ENCODE results near the gene GREB1L. TPM values are rescaled to one million over a fixed set of nuclear protein-coding genes. Genes with fewer than 3 reads are reported as not detected.

GREB1L gene
- polyA plus RNA-seq, 1 experiment, result 0.01 TPM

- no peak overlapping the region for H3K4me3 ChIP-seq (ENCODE audit: low read depth, low read length)
Measured at GRCh38 chr18:21454725-21455124, 212.7 kb downstream of the GREB1L start.

GRCh38 chr18:21456428-21457178, 214.6 kb downstream of the GREB1L start:
- H3K4me3 ChIP-seq (ENCODE audit: low read depth, low read length), result no peak overlapping the region
- H3K27ac ChIP-seq (ENCODE audit: low read depth, low read length), result no peak overlapping the region
- no peak for TF ChIP-seq CTCF (IDR thresholded peaks at IDR 0.05; ENCODE audit: low read depth, low read length)
- ChIA-PET CTCF (interaction anchor here (1.0 to 1.5 kb wide), 2 partner anchors 10 to 265 kb away, joined by 3 read pairs; no protein-coding TSS in a partner anchor), POLR2A (interaction anchor here (0.7 kb wide), 1 partner anchor 9 kb away, joined by 3 read pairs; no protein-coding TSS in a partner anchor)
- no peaks in the 10 kb centered on the region for H3K9me3 ChIP-seq (ENCODE audit: control insufficient read depth, insufficient read depth, low read length)
- peaks cover 10% of the 10 kb centered on the region for H3K27me3 ChIP-seq (ENCODE audit: control insufficient read depth, insufficient read depth, low read length)
- DNase-seq (ENCODE audit: low read depth, low spot score), result no peak

More at GRCh38 chr18:21454725-21455124, 212.7 kb downstream of the GREB1L start:
- no peak for DNase-seq (ENCODE audit: low read depth, low spot score)
- H3K9me3 ChIP-seq (ENCODE audit: control insufficient read depth, insufficient read depth, low read length), result no peaks in the 10 kb centered on the region
- CTCF ChIA-PET, result interaction anchor here (1.4 kb wide), 1 partner anchor 9 kb away, joined by 3 read pairs; no protein-coding TSS in a partner anchor
- no peak for TF ChIP-seq CTCF (IDR thresholded peaks at IDR 0.05; ENCODE audit: low read depth, low read length)
- no peak overlapping the region for H3K27ac ChIP-seq (ENCODE audit: low read depth, low read length)
- peaks cover 10% of the 10 kb centered on the region for H3K27me3 ChIP-seq (ENCODE audit: control insufficient read depth, insufficient read depth, low read length)
- POLR2A ChIA-PET, result no interaction called here

- no peak for DNase-seq (ENCODE audit: low read depth, low spot score)
- CTCF ChIA-PET, result interaction anchor here (1.0 to 1.5 kb wide), 2 partner anchors 11 to 265 kb away, joined by 3 read pairs; no protein-coding TSS in a partner anchor
Measured at GRCh38 chr18:21457179-21457535, 215.1 kb downstream of the GREB1L start.

GRCh38 chr18:21458310-21458709, 216.3 kb downstream of the GREB1L start:
- CTCF ChIA-PET, result no interaction called here
- Histone ChIP-seq H3K9me3 (ENCODE audit: control insufficient read depth, insufficient read depth, low read length) (no peaks in the 10 kb centered on the region), H3K27me3 (ENCODE audit: control insufficient read depth, insufficient read depth, low read length) (peaks cover 7% of the 10 kb centered on the region), H3K27ac (ENCODE audit: low read depth, low read length) (no peak overlapping the region), H3K4me3 (ENCODE audit: low read depth, low read length) (no peak overlapping the region)
- DNase-seq (ENCODE audit: low read depth, low spot score), result no peak
- POLR2A ChIA-PET, result no interaction called here
- TF ChIP-seq CTCF (IDR thresholded peaks at IDR 0.05; ENCODE audit: low read depth, low read length), result no peak

More at GRCh38 chr18:21457179-21457535, 215.1 kb downstream of the GREB1L start:
- Histone ChIP-seq H3K27me3 (ENCODE audit: control insufficient read depth, insufficient read depth, low read length) (peaks cover 10% of the 10 kb centered on the region), H3K27ac (ENCODE audit: low read depth, low read length) (no peak overlapping the region), H3K4me3 (ENCODE audit: low read depth, low read length) (no peak overlapping the region), H3K9me3 (ENCODE audit: control insufficient read depth, insufficient read depth, low read length) (no peaks in the 10 kb centered on the region)
- no peak for TF ChIP-seq CTCF (IDR thresholded peaks at IDR 0.05; ENCODE audit: low read depth, low read length)
- POLR2A ChIA-PET, result no interaction called here

GRCh38 chr18:21458788-21459187, 216.8 kb downstream of the GREB1L start:
- DNase-seq (ENCODE audit: low read depth, low spot score), result no peak
- Histone ChIP-seq H3K9me3 (ENCODE audit: control insufficient read depth, insufficient read depth, low read length) (no peaks in the 10 kb centered on the region), H3K4me3 (ENCODE audit: low read depth, low read length) (no peak overlapping the region), H3K27ac (ENCODE audit: low read depth, low read length) (no peak overlapping the region), H3K27me3 (ENCODE audit: control insufficient read depth, insufficient read depth, low read length) (peaks cover 2% of the 10 kb centered on the region)
- TF ChIP-seq CTCF (IDR thresholded peaks at IDR 0.05; ENCODE audit: low read depth, low read length), result no peak
- POLR2A ChIA-PET, result no interaction called here
- CTCF ChIA-PET, result no interaction called here

Measured in AG04450 (cell line).